NCI-H2196 (cell line): ENCODE measurements around the gene CPE.
"Not testable (repeated sequence)": the region's sequence is repeated elsewhere in the genome, so short reads cannot be mapped to it uniquely, and the experiment has no call there.

Source experiments
- DNase-seq: peaks from one replicate; lab custom pipeline; 2025; ENCODE audit not compliant: unreplicated experiment; lab: John Stamatoyannopoulos, UW

Gene CPE

DNA sequence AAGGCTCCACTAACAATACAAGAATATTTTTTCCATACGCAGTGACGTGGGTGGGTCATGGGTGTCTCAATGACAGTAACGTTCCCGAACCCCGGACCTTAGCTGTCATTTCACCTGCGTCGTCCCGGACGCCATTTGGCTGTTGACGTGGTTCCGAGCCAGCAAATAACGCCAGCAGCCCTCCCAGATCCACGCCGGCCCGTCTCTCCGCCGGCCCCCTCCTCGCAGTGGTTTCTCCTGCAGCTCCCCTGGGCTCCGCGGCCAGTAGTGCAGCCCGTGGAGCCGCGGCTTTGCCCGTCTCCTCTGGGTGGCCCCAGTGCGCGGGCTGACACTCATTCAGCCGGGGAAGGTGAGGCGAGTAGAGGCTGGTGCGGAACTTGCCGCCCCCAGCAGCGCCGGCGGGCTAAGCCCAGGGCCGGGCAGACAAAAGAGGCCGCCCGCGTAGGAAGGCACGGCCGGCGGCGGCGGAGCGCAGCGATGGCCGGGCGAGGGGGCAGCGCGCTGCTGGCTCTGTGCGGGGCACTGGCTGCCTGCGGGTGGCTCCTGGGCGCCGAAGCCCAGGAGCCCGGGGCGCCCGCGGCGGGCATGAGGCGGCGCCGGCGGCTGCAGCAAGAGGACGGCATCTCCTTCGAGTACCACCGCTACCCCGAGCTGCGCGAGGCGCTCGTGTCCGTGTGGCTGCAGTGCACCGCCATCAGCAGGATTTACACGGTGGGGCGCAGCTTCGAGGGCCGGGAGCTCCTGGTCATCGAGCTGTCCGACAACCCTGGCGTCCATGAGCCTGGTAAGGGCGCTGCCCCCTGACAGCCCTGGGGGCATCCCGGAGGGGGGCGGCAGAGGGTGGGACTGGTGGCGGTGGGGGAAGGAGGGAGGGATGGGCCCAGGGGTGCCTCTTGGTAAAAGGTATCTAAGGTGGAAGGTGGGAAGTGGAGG lies at the start of gene CPE:
CPE (plus strand) TSS at position 264 of the 933 bp plus-strand sequence; CDS start at position 478, 214 bp downstream.
- peak; percentile 48 for DNase-seq

DNA sequence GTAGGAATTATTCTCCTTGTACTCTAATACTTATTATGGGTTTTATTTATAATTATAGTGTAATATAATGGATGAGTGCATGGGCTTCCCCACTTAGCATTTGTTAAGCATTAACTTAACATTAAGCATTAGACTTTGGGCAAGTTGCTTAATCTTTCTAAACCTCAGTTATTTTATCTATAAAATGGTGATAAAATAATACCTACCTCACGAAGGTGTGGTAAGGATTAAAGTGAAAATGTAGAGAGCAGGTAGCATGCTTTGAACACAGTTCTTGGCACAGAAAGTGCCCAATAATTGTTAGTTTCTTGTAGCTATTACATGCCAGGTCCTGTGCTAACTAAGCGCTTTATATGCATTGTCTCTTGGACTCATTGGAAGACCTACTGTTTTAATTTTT lies 48.7 kb upstream of the CPE start:
- DNase-seq, result no peak

DNA sequence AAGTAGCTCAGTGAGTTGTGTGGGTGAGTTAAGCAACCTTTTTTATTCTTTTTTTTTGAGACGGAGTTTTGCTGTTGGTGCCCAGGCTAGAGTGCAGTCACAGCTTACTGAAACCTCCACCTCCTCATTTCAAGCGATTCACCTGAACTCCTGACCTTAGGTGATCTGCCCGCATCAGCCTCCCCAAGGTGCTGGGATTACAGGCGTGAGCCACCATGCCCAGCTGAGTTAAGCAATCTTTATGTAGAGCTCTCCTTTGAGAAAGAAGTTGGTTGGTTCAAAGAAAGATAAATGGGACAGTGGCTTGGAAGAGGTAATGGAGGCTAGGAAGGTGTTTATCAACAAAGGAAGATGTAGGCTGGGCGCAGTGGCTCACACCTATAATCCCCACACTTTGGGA lies 48.1 kb upstream of the CPE start:
- DNase-seq, result no peak

DNA sequence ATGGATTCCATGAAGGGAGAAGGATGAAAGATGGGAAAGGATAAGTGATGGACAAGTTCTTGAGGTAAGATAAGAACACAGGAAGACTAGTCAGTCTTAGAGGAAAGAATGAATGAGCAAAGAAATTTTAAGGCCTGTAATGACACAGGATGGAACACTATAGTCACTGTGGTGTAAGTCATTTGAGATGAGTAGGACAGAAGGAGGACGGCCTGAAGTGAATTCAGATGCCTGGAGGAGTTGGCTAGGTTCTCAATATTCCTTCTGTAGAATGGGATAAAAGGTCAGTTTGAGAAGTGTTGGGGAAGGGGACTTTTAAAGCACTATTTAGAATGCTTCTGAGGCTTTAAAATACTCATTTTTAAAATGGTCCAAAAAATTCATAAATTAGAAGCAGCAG lies 47.4 kb upstream of the CPE start:
- no peak for DNase-seq

DNA sequence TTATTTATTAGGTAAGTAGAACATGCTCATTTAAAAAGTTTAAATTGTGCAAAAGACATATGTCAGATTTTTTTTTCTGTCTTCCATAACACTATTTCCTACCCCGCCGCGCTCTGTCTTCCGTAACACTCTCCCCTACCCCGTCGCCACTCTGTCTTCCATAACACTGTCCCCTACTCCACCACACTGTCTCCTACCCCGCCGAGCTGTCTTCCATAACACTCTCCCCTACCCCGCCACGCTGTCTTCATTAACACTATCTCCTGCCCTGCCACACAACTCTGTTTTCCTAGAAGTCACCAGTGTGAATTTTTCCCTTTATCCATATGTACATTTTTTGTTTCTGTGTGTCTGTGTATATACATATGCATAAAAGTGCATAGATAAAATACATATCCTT lies 47.0 kb upstream of the CPE start:
- no peak for DNase-seq

DNA sequence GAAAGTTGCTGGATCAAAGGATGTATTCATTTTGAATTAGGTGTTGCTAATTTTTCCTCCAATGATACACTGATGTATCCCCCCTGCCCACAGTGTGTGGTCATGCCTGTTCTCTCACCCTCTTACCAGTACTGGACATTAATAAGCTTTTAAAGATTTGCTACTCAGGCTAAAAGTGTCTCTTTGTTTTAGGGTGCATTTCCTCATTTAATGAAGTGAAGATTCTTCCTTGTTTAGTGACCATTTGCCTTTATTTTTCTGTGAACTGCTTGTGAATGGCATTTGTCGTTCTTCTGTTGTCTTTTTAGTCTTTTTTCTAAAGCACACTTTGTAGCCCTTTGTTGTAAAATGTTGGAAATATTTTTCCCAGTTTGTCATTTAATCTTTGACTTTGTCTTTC lies 46.3 kb upstream of the CPE start:
- no peak for DNase-seq

DNA sequence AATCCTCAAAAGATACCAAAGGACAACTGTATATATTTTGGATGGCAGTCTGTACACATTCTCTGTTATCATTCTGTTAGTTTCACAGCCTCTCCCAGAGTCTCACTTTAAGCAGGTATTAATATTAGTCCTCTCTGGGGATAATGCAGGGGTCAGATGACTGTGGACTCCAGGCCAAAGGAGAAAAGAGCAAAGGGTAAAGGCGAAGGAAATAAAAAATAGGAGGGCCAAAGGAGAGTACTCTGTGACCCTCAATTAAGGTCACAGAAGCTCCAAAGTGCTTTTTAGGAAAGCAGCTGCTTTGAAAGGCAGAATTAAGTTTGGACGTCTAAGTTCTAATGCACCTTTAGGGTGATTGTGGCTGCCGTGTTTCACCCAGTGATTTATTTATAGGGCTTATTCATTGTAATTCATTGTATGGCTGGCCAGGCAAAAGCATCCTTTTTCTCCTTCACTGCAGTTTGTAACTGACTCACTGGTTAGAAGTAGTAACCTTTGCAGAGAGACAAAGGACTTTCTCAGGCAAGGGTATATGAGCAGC lies 43.6 kb upstream of the CPE start:
- no peak for DNase-seq

DNA sequence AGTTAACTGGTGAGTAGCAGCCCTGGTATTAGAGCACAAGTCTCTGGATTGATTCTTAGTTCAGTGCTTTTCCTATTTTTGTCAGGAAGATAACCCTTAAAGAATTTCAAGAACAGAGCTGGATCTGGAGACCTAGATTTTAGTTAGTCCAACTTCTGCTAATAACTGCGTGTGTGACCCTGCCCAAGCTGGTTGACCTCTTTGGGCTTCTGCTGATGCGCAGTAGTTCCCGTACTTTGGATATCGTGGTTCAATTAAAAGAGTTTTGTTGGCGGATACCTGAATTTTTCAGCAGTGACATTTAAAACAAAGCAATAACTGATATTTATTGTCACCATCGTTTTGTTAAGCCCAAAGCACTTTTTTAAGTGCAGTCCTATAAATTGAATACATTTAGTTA lies 42.1 kb upstream of the CPE start:
- no peak for DNase-seq

DNA sequence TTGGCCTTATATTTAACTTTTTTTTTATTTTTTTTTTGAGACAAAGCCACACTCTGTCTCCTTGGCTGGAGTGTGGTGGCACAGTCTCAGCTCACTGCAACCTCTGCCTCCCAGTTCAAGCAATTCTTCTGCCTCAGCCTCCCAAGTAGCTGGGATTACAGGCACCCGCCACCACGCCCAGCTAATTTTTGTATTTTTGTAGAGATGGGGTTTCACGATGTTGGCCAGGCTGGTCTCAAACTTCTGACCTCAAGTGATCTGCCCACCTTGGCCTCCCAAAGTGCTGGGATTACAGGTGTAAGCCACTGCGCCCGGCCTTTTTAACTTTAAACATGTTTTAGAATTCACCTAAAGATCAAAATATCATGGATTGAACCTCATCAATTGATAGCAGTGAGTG lies 36.5 kb upstream of the CPE start:
- not testable (repeated sequence) for DNase-seq

DNA sequence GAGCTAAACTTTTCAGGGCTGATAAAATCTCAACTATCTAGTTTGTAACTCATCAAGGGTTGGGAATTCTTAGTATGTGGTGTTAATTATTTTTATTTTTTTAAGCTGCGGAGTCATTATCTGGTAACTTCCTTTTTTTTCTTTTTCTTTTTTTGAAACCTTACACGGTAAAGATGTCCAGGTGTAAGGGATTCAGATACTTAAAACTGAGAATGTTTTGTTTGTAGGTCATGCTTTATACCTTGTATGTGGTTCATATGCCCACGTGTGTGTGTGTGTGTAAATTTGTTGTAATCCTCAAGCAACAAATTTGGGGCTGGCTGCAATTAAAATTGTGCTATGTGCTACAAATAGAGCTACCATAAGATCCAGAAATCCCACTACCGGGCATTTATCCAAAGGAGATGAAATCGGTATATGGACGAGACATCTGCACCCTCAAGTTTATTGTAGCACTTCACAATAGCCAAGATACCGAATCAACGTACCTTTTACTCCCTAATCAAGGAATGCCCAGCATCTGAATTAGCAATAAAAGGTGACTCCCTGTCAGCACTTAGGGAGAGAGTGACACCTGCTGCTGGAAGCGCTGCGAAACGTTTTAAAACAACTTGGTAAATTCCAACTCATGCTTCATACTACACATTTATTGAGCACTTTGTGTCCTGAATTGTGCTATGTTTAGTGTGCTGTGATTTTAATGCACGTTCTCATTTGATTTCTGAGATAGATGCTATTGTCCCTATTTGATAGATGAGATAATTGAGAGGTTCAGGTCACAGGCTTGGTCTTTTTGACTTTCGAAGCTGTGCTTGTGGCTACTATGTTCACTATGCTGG lies 35.2 kb upstream of the CPE start:
- peak; percentile 9 for DNase-seq

DNA sequence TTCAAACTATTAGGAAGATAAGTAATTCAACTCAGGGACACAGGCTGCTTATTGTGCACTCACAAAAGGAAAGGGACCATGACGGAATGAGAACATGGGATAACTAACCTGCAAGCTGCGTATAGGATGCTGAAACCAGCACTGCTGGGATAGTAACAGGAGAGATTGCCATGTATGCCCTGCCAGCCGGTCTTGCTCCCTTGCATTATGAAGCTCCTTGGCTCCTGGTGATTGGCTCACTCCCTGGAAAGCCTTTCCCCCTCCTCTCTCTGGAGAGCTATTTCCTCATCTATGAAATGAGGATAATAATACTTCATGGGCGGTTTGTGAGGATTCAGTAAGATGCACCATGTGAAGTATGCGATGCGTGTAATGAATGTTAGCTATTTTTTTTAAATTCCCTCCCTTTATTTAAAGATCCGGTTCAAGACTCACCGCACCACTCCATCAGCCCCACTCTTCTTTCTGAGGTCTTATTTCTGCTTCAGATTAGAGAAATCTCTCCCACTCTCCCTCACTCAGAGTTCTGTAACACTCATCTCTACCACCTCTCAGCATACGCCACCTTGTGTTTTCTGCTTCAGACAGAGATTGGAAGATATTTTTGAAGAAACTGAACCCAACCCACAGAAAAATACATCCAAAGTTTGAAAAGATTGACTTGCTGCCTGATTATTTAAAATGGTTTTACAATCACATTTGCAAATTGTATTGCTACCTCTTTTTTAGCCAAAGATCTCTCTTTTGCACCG lies 33.0 kb upstream of the CPE start:
- no peak for DNase-seq

DNA sequence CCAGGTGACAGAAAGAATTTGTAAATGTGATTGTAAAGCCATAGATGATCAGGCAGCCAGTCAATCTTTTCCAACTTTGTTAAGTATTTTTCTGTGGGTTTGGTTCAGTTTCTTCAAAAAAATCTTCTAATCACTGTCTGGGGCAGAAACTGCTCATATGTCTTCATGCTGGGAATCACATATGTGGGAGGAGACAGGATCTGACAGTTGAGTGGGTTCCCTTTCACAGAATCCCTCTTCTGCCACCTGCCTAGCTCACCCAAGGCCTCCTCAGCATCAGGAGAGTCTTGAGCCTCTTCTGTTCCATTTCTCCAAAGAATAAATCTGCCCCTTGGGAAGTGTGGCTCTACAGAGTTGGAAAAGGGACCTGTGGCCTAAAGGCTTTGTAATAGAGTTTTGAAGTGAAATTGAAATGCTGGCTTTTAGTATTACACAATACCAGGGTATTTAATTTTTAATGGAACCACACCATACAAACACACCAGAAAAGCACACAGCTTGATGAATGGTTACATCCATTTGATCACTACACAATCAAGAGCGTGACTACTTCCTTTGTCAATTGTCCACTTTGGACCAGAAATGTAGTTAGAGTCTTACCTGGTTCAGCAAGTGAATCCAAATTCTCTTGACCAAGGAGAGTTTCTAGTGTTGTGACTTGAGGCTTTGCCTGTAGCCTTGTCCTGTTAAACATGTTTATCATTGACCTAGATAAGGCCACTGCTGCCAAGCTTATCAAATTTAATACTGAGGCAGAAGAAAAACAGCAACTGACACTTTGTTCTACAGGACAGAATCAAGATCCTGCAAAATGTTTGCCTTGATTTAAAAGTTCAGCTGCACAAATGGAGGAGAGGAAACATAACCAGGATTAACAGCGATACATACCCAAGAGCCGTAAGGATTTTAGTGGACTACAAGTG lies 30.9 kb upstream of the CPE start:
- no peak for DNase-seq

DNA sequence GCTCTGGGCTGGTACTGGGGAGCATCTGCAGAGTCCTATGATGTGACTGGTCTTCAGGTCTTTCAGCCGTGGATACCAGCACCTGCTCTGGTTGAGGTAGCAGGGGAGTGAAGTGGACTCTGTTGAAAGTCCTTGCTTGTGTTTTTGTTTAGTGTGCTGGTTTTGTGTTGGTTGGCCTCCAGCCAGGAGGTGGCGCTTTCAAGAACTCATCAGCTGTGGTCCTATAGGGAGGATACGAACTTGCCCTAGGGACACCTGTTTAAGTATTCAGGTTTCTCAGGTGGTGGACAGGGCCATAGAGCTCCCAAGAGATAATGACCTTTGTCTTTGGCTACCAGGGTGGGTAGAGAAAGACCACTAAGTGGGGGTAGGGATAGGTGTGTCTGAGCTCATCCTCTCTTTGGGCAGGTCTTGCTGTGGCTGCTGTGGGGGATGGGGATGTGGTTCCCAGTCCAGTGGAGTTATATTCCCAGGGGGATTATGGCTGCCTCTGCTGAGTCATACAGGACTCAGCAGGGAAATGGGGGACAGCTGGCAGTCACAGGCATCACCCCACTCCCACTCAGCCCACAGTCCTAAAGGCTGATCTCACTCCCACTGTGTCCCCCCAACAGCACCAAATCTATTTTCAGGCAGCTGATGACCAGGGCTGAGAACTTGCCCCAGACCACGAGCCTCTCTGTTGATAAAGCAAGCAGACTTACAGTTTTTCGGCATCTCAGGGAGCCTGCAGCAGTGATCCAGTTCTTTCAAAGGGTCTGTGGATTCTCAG lies 27.3 kb upstream of the CPE start:
- no peak for DNase-seq

DNA sequence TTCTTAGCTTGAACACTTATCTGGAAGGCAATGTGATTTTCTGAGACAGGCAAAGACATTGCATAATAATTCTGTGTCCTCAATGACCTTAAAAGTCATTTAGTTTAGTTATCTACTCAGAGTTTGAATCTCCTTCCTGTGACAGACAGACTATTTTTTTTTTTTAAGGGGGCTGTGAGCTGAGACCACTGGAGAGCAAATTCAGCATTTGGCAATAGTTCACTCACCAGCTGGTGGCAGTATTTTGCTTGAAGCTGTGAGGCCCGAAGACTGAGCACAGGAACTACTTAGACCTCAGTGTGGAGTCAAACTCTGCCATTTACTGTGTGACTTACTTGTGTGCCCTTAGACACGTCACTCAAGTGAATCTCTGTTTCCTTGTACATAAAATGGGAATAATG lies 22.9 kb upstream of the CPE start:
- DNase-seq, result peak; percentile 19

DNA sequence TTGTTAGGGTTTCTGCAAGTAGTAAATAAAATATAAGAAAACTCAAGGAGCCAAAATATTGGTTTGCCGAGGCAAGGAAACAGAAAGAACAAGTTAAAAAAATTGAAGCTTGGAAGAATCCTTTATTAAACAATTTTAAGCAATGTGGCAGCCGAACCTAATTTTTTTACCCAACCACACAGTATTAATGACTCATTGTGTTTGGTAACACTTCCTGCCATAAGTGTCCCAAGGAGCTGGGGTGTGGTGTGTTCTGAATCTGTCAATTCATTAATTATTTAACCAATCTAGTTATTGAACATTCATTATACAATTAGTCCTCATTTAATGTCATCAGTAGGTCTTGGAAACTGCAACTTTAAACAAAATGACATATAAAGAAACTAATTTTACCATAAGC lies 19.3 kb upstream of the CPE start:
- DNase-seq, result no peak

DNA sequence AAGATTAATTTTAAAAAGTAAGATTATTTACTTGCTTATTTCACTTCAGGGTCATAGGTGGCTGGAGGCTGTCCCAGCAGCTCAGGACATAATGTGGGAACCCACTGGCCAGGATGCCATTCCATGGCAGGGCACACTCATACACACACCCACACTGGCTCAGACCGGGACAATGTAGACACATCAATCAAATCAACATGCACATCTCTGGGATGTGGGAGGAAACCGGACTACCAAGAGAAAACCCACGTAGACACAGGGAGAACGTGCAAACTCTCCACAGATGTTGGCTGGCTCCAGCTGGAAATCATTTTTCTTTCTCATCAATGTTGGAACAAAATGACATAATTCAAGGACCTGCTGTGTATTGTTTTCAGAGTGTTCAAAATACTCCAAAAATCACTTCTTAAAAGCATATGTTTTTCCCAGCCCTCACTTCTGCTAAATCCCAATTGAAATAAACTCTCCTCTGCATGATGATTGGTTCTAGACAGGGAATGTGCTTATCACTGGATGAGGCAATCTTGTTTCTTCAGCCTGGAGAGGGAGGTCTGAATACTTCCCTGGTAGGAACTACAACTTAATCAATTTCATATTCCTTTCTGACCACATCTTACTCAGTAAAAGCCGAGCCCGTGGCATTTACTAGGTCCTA lies 18.6 kb upstream of the CPE start:
- no peak for DNase-seq

DNA sequence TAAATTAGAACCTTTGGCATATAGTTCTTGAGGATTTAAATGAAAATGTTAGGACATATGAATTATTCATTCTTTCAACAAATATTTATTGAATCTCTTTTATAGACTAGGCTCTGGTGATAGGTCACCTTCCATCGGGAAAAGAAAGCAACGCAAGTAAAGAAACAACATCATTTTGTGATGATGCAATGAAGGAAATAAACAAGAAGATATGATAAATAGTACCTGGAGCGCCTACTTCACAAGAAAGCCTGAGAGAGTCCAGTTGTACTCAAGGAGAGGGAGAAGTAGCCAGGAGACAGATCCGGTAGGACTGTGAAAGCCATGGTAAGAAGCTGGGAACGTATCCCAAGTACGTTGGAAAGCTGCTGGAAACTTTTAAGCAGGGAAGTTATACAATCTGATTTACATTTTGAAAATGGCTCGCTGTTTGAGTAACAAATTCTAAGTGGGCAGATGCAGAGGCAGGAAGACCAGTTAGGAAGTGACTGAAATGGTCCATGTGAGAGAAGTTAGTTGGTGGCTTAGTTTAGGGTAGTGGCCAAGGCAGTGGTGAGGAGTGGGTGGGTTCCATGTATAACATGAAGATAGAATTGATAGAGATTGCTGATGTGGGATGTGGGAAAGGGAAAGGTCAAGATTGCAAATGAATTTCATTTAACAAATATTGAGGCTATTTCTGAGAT lies 17.7 kb upstream of the CPE start:
- no peak for DNase-seq

DNA sequence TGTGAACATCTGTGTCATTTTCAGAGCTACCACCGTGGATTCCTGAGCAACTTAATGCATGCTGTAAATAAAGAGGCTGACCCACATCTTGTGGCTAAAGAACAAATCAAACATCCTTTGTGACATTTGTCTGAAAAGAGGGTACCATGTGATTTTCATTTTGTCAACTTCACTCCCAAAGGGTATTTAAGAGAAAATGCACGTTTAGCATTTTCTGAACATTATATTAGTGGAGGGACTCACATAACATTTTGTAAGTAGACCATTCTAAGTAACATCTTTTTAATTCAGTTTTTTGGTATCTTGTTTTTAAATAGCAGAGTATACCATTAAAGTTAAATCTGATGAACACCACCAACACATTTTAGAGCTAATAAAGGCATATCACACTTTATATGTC lies 17.0 kb upstream of the CPE start:
- DNase-seq, result no peak
